Left kidney (tissue), 2 donors: ENCODE measurements around the gene CENPO. TPM values are rescaled to one million over a fixed set of nuclear protein-coding genes. Genes with fewer than 3 reads are reported as not detected.

Experiments used
- DNase-seq: peaks from one replicate; pipeline ENCODE4 v3.0.0-alpha.2; 2013
- polyA plus RNA-seq: library from polyadenylated mRNA; unstranded; fragments of 120-200 nt; gene quantifications from one replicate; pipeline ENCODE4 v1.2.1, GENCODE V29; 2013; ENCODE audit not compliant: insufficient read length

The CENPO gene
- polyA plus RNA-seq, 1 donor: 25.6 TPM

DNA sequence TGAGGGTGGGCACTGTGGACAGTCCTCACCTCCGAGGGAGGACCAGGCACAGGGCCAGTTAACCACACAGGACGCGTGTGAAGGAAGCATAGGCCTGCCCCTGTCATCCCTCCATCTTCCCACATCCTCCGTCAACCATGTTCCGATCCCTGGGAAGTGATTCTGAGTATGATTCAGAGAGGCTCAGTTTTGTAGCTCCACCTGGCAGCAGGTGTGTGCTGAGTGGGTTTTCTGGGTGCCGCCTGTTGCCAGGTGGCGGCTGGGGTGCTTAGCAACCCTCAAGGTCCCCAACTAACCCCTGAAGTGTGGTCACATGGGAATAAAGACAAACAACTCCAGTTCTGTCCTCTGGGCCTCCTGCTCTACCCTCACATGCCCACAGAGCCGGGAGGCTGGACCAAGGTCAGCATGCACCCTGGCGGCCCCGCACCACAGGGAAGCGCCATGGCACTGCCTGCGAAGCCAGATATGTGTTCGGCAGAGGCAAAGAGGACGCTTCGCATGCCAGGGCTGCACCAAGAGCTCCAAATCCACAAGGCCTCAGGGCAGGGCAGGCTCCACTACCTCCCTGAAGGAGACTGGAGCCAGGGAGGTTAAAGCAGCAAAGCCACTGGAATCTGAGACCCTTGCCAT, 66.9 kb downstream of the CENPO start:
- DNase-seq: no peak

- DNase-seq: no peak
Observed at GRCh38 chr2:24860631-24861030, 67.4 kb downstream of the CENPO start.

DNA sequence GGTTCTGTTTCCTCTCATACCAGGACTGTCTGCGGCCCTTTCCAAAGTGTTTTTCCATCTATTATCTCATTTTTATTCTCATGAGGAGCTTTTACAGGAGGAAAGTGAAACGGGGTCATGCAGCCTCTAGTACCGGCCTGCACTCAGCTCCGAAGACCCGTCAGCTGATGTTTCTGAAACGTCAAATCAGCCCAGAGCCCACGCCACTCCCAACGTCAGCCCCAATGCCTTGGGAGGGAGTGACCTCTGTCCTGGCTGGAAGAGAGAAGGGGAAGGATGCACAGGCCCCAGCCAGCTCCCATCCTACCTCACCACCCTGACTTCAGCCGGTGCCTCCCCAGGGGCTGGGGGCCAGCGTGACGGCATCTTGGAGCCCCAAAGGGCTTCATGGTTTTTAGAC, 68.3 kb downstream of the CENPO start:
- no peak for DNase-seq

DNA sequence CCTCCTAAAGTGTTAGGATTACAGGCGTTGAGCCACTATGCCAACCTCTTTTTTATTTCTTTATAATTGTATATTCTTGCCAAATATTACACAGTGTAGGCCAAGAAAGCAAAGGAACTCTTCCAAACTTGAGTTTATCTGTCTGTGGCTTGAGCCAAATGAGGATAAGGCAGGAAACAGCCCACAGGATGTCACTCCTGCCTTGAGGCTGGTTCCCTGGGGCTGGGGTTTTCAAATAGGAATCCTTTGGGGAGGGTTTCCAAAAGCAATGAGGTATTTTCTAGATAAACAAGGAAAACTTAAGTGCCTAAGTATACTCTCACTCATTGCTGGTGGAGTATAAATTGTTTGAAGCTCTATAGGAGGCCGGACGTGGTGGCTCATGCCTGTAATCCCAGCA, 70.4 kb downstream of the CENPO start:
- no peak for DNase-seq

GRCh38 chr2:24866946-24867345, 73.7 kb downstream of the CENPO start:
- DNase-seq: no peak

DNA sequence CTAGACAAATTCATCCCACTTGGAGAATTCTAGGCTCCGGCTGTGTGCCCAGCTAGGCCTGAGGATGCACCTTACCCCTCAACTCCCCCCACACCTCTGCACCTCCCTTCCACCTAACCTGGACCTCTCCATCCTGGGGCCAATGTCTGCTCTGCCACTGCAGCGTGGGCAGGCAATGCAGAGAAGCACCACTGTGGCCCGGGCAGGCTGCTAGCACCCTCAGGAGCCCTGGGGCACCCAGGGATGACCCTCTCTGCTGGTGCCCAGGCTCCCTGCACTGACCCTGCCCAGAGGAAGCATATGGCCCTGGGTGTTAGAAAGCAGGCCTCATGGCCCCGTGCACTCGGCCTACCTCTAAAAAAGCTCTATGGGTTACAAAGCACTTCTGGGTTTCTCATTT, 77.2 kb downstream of the CENPO start:
- DNase-seq: no peak

- DNase-seq: no peak
Observed at GRCh38 chr2:24870891-24871705, 77.9 kb downstream of the CENPO start.

DNA sequence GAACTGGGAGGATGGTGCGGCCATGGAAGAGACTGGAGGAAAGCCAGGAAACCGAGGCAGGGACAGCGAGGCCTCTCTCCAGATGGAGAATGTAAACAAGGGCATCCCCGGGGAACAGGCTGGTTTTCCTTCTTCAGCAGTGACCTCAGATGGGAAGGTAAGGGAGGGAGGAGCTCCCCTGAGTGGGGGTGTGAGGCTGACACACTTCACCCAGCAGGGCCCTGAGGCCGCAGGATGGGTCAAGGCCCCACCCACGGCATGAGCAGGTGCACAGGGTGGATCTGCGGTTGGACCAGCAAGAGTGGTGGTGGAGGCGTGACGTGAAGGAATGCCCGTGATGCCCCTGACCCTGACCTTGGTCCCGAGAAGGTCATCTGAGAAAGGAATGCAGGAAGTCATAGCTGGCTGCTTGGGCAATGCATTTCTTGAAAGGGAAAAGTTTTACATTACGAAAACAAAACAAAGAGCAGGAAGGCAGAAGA, 78.7 kb downstream of the CENPO start:
- no peak for DNase-seq

Other genes with a start within 250 kb of the CENPO start
- 33.7 TPM for gene PTRHD1, start within 50 bp of the CENPO start, polyA plus RNA-seq
- 25.8 TPM for gene ADCY3, start 126.8 kb downstream of the CENPO start, polyA plus RNA-seq
- gene DNAJC27, start 178.5 kb downstream of the CENPO start, polyA plus RNA-seq: 12.1 TPM
- 9.9 TPM for gene EFR3B, start 248.7 kb downstream of the CENPO start, polyA plus RNA-seq